Keratinocyte (primary cell): ENCODE results near the gene HNRNPH1. TPM values are rescaled to one million over a fixed set of nuclear protein-coding genes. Genes with fewer than 3 reads are reported as not detected.

ENCODE experiments used
- DNase-seq: peaks from one replicate; pipeline ENCODE4 v3.0.0-alpha.2; 2011; ENCODE audit warnings: low read depth, missing footprints, low spot score
- FAIRE-seq: peaks from 2 replicates; lab custom pipeline; 2011; peaks lifted over from hg19 to GRCh38; lab: Jason Lieb, UNC
- H2AFZ ChIP-seq: 2 replicates; pipeline ENCODE4 v1.6.0; 2012; ENCODE audit warnings: low read length, control low read depth, inconsistent platforms; ENCODE audit not compliant: control insufficient read depth
- H3K27ac ChIP-seq: 2 replicates; pipeline ENCODE4 v1.5.1; 2011; ENCODE audit warnings: low read length; ENCODE audit not compliant: control insufficient read depth, insufficient read depth
- H3K27me3 ChIP-seq: 3 replicates; pipeline ENCODE4 v1.6.0; 2011; ENCODE audit warnings: low read length; ENCODE audit not compliant: control insufficient read depth, insufficient read depth; ENCODE audit errors: extremely low read depth
- H3K36me3 ChIP-seq, 2 experiments: 2 replicates in 1 of 2; 3 replicates in 1 of 2; pipeline ENCODE4 v1.5.1; 2011; ENCODE audit warnings: low read length in 2 of 2, mild to moderate bottlenecking in 1 of 2; ENCODE audit not compliant: control insufficient read depth in 2 of 2, insufficient read depth in 2 of 2; ENCODE audit errors: extremely low read depth in 1 of 2
- H3K4me1 ChIP-seq: 3 replicates; pipeline ENCODE4 v1.5.1; 2011; ENCODE audit warnings: low read length; ENCODE audit not compliant: control insufficient read depth, insufficient read depth; ENCODE audit errors: extremely low read depth
- H3K4me2 ChIP-seq: 3 replicates; pipeline ENCODE4 v1.6.0; 2011; ENCODE audit warnings: low read depth, low read length; ENCODE audit not compliant: control insufficient read depth, insufficient read depth; ENCODE audit errors: extremely low read depth
- H3K4me3 ChIP-seq, 3 experiments: fragments of 200-600 bp in 1 of 3; sonication (generic) in 1 of 3; 2 replicates in 2 of 3; 3 replicates in 1 of 3; pipeline ENCODE4 v1.5.1; 2011 to 2016; ENCODE audit warnings: low read length in 3 of 3, mild to moderate bottlenecking in 3 of 3, control low read depth in 2 of 3, inconsistent platforms in 1 of 3, low read depth in 1 of 3, mixed read lengths in 1 of 3, mixed run types in 1 of 3, moderate library complexity in 1 of 3; ENCODE audit not compliant: control insufficient read depth in 2 of 3, insufficient read depth in 2 of 3; ENCODE audit errors: extremely low read depth in 1 of 3
- H3K79me2 ChIP-seq: 2 replicates; pipeline ENCODE4 v1.6.0; 2012; ENCODE audit warnings: low read length; ENCODE audit not compliant: control insufficient read depth, insufficient read depth
- H3K9ac ChIP-seq: 3 replicates; pipeline ENCODE4 v1.6.0; 2011; ENCODE audit warnings: low read length; ENCODE audit not compliant: control insufficient read depth, insufficient read depth; ENCODE audit errors: extremely low read depth
- H3K9me1 ChIP-seq: 3 replicates; pipeline ENCODE4 v1.6.0; 2011; ENCODE audit warnings: low read length; ENCODE audit not compliant: control insufficient read depth, insufficient read depth; ENCODE audit errors: extremely low read depth
- H3K9me3 ChIP-seq: 2 replicates; pipeline ENCODE4 v1.5.1; 2012; ENCODE audit warnings: low read depth, low read length; ENCODE audit not compliant: control insufficient read depth
- H4K20me1 ChIP-seq: 3 replicates; pipeline ENCODE4 v1.6.0; 2011; ENCODE audit warnings: low read length; ENCODE audit not compliant: control insufficient read depth, insufficient read depth; ENCODE audit errors: extremely low read depth
- CTCF ChIP-seq, 3 experiments: IDR thresholded peaks in 1 of 3; conservative IDR thresholded peaks in 1 of 3; optimal IDR thresholded peaks in 1 of 3; 2 replicates in 2 of 3; 3 replicates in 1 of 3; pipeline versions ENCODE3 to v1.5.1; 2011; ENCODE audit warnings: low read length in 3 of 3, mild to moderate bottlenecking in 3 of 3, moderate library complexity in 2 of 3, control low read depth in 1 of 3, inconsistent platforms in 1 of 3; ENCODE audit not compliant: insufficient read depth in 2 of 3; ENCODE audit errors: extremely low read depth in 1 of 3
- EZH2 ChIP-seq: IDR thresholded peaks from one replicate; pipeline ENCODE4 v1.6.1; 2012; ENCODE audit warnings: inconsistent platforms, mild to moderate bottlenecking, low read length, moderate library complexity
- dilution Hi-C: fragments of 300-500 bp; cut with MboI; formaldehyde crosslinking; loops from one replicate; pipeline ENCODE4 v1.7.0; 2020; ENCODE audit warnings: low sequenced_read_pairs; ENCODE audit not compliant: extremely low pct_ligation_motif_present
- polyA plus RNA-seq, 5 experiments: library from polyadenylated mRNA; depleted of rRNA in 3 of 5; stranded (reverse) in 3 of 5; stranded (forward) in 1 of 5; unstranded in 1 of 5; fragments of >200 nt; gene quantifications; 1 replicate in 1 of 5; 2 replicates in 3 of 5; 3 replicates in 1 of 5; pipeline versions ENCODE4 v1.2.1 to v1.2.3, GENCODE V29; 2011 to 2012; ENCODE audit warnings: missing spikeins in 2 of 5, low read depth in 1 of 5, low replicate concordance in 1 of 5

The HNRNPH1 gene
- polyA plus RNA-seq, 1 donor (not counting 4 experiments of a cell fraction or from before 2014, with no cell fraction given) = 431 TPM

- no peak overlapping the region for H2AFZ ChIP-seq
- dilution Hi-C loops = no loop called here
- H3K27ac ChIP-seq = no peak overlapping the region
- H3K79me2 ChIP-seq = peaks cover 3% of the 10 kb centered on the region
- no peak for FAIRE-seq
- H3K4me2 ChIP-seq = no peak overlapping the region
- H3K4me3 ChIP-seq = no peak overlapping the region
- no peaks in the 10 kb centered on the region for H3K9me3 ChIP-seq
- peaks cover 14% of the 10 kb centered on the region for H4K20me1 ChIP-seq
- TF ChIP-seq EZH2 (no peak), CTCF (optimal IDR thresholded peaks at IDR 0.05 in 1 of 3, IDR thresholded peaks at IDR 0.05 in 1 of 3, conservative IDR thresholded peaks at IDR 0.05 in 1 of 3; ENCODE audit: extremely low read depth in 1 of 3, insufficient read depth in 2 of 3, low read length in 3 of 3) (no peak)
- H3K36me3 ChIP-seq = peaks cover 30 to 49% of the 10 kb centered on the region in 2 experiments
- no peaks in the 10 kb centered on the region for H3K27me3 ChIP-seq
- H3K9me1 ChIP-seq = no peaks in the 10 kb centered on the region
- no peak overlapping the region for H3K9ac ChIP-seq
- no peak for DNase-seq
- no peaks in the 10 kb centered on the region for H3K4me1 ChIP-seq
These were observed 13.7 kb downstream of the HNRNPH1 start for GRCh38 chr5:179609834-179610108.

DNA sequence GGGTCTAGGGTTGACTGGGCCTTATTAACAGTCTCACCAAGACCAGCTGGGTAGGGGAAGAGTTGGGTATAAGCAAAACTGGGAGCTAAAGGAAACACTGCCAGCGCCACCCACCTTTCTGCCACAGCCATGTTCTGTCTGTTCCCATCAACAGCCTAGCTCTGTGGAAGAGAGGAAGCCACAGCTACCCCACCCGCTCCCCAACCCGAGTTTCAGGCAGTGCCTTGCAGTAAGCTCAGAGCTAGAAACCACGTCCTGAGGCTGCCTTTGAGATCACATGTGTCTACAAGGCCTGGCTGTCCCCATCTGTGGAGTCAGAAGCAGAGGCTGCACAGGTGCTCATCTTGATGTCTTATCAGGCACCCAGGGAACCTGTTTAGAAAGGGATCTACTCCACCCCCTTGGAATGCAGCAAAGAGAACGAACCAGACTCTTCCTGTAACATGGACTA is 15.3 kb downstream of the HNRNPH1 start:
- TF ChIP-seq CTCF (optimal IDR thresholded peaks at IDR 0.05 in 1 of 3, IDR thresholded peaks at IDR 0.05 in 1 of 3, conservative IDR thresholded peaks at IDR 0.05 in 1 of 3; ENCODE audit: extremely low read depth in 1 of 3, insufficient read depth in 2 of 3, low read length in 3 of 3) (no peak), EZH2 (no peak)
- Histone ChIP-seq H3K4me1 (no peaks in the 10 kb centered on the region), H3K9me3 (no peaks in the 10 kb centered on the region), H3K9ac (no peak overlapping the region), H4K20me1 (peaks cover 10% of the 10 kb centered on the region), H3K27me3 (no peaks in the 10 kb centered on the region), H3K4me3 (no peak overlapping the region), H3K79me2 (no peaks in the 10 kb centered on the region), H3K27ac (no peak overlapping the region), H3K9me1 (no peaks in the 10 kb centered on the region), H2AFZ (no peak overlapping the region), H3K36me3 (peaks cover 26 to 39% of the 10 kb centered on the region in 2 experiments), H3K4me2 (no peak overlapping the region)
- DNase-seq = no peak
- FAIRE-seq = peak; percentile 23
- dilution Hi-C loops = no loop called here
